GM04503 (cell line): ENCODE results near the gene HSFX4.
"Not testable (repeated sequence)": the region's sequence is repeated elsewhere in the genome, so short reads cannot be mapped to it uniquely, and the experiment has no call there.

Source experiments
- DNase-seq: peaks from one replicate; pipeline ENCODE4 v3.0.0-alpha.2; 2012; ENCODE audit warnings: low read depth

The HSFX4 gene

GRCh38 chrX:149937871-149938426 is 8.6 kb downstream of the HSFX4 start:
- no peak for DNase-seq

- DNase-seq, result peak; percentile 86
Measured at GRCh38 chrX:149938427-149938880, 9.1 kb downstream of the HSFX4 start, which contains the start of gene EOLA2. Gene EOLA2 (minus strand): TSS chrX:149938491. CDS start chrX:149933874, 4,617 bp downstream.

- DNase-seq, result peak; percentile 42
Measured at GRCh38 chrX:149938881-149939654, 9.7 kb downstream of the HSFX4 start.

GRCh38 chrX:149939655-149939904 is 10.2 kb downstream of the HSFX4 start:
- DNase-seq, result no peak

GRCh38 chrX:149939905-149940673 is 10.7 kb downstream of the HSFX4 start:
- DNase-seq, result peak; percentile 82

- not testable (repeated sequence) for DNase-seq
Measured at GRCh38 chrX:149940674-149941024, 11.3 kb downstream of the HSFX4 start.

- not testable (repeated sequence) for DNase-seq
Measured at GRCh38 chrX:149945087-149945670, 15.8 kb downstream of the HSFX4 start.

GRCh38 chrX:149945820-149946219 is 16.4 kb downstream of the HSFX4 start:
- DNase-seq, result not testable (repeated sequence)

- DNase-seq, result not testable (repeated sequence)
Measured at GRCh38 chrX:149946932-149947331, 17.6 kb downstream of the HSFX4 start.

GRCh38 chrX:149948016-149948415 is 18.6 kb downstream of the HSFX4 start:
- DNase-seq, result no peak

GRCh38 chrX:149949743-149950436 is 20.5 kb downstream of the HSFX4 start:
- no peak for DNase-seq

GRCh38 chrX:149950681-149951080 is 21.3 kb downstream of the HSFX4 start:
- no peak for DNase-seq

GRCh38 chrX:149961572-149961971 is 32.2 kb downstream of the HSFX4 start:
- no peak for DNase-seq

GRCh38 chrX:149962010-149962409 is 32.6 kb downstream of the HSFX4 start:
- DNase-seq, result no peak

- no peak for DNase-seq
Measured at GRCh38 chrX:149962859-149963757, 33.7 kb downstream of the HSFX4 start.

- no peak for DNase-seq
Measured at GRCh38 chrX:149979126-149979644, 49.8 kb downstream of the HSFX4 start.
